Heart left ventricle (tissue), 13 donors: ENCODE measurements around the gene FAM240A.

Experiments
- CTCF ChIP-seq, 12 donors: fragments of 200-600 bp; sonication (generic) in 4 of 12; IDR thresholded peaks; one replicate each; pipeline versions ENCODE4 v1.5.0 to v1.8.0; 2018 to 2022; ENCODE audit warnings: antibody characterized with exemption in 12 of 12, mild to moderate bottlenecking in 5 of 12
- POLR2A ChIP-seq, 2 donors: fragments of 450-650 bp; IDR thresholded peaks; one replicate each; pipeline ENCODE4 v1.6.1; 2017; ENCODE audit warnings: antibody characterized with exemption in 2 of 2, mild to moderate bottlenecking in 2 of 2, moderate library complexity in 2 of 2
- donor health status: ischemic (EF 13 %, LVEDD 7.1; RV severe dilation, severe dysfunction).
- donor health status: DM: no; HTN: yes; CAD: no.
- donor health status: DM: no; HTN: no; CAD: no.
- donor health status: ischemic (EF 25% LVEDD 6.9; RV normal size, moderate dysfunction).
- donor health status: ischemic (EF 25% LVEDD 5.7; RV mildly dilated, moderate dysfunction).
- donor health status: ischemic (EF 35%, LVEDD 5.7; RV mildly dilated, moderate dysfunction).
- donor health status: nonischemic (EF 11% LVEDD 7.7; RV severe dilation, severe dysfunction).
- donor health status: DM: yes; HTN: yes; CAD: no.
- donor health status: PGD.
- donor health status: ischemic (EF 29% LVEDD 5.4; RV normal size, mild dysfunction).
- donor health status: nonischemic (EF 23%, LVEDD 6.1; RV moderate dilation, normal function).

- TF ChIP-seq CTCF (IDR thresholded peaks at IDR 0.05), result no peak
- TF ChIP-seq POLR2A (IDR thresholded peaks at IDR 0.05), result no peak
Measured at GRCh38 chr3:46604127-46604526, 8.2 kb upstream of the FAM240A start.
